NCI-H446 treated with DMSO at 0.1 percent for 48 hours (cell line): ENCODE results near the gene NKTR.

Experiments used
- DNase-seq: peaks from one replicate; lab custom pipeline; 2025; lab: John Stamatoyannopoulos, UW

The NKTR gene

GRCh38 chr3:42696356-42697288, 96.1 kb downstream of the NKTR start:
- DNase-seq: no peak

GRCh38 chr3:42697289-42698051, 97.0 kb downstream of the NKTR start:
- DNase-seq: no peak
